ENCODE data around the gene MAP3K19.
"Not testable (repeated sequence)": the region's sequence is repeated elsewhere in the genome, so short reads cannot be mapped to it uniquely, and the experiment has no call there.

Gene MAP3K19

GRCh38 chr2:135047300-135047699, at the start of gene MAP3K19:
MAP3K19 (minus strand) TSS chr2:135047447; CDS start chr2:135024647, 22,800 bp downstream.
- H3K4me1 Mint-ChIP-seq = peaks cover 13% of the 10 kb centered on the region
- ATAC-seq = no peak
- no peak within 1 kb of the TSS for H3K27ac Mint-ChIP-seq
- no peak for DNase-seq (ENCODE audit: low spot score in 2 of 2)
- no peak within 1 kb of the TSS for H3K4me3 Mint-ChIP-seq
- H3K9me3 Mint-ChIP-seq = no peaks in the 10 kb centered on the region
- peaks cover 7% of the 10 kb centered on the region for H3K36me3 Mint-ChIP-seq

- peaks cover 8% of the 10 kb centered on the region for H3K36me3 Mint-ChIP-seq
- no peak for DNase-seq (ENCODE audit: low spot score in 2 of 2)
- no peak overlapping the region for H3K27ac Mint-ChIP-seq
- no peaks in the 10 kb centered on the region for H3K9me3 Mint-ChIP-seq
- H3K4me1 Mint-ChIP-seq = no peaks in the 10 kb centered on the region
- H3K4me3 Mint-ChIP-seq = no peak overlapping the region
- ATAC-seq = no peak
These were observed 49.6 kb upstream of the MAP3K19 start for GRCh38 chr2:135096665-135097446.

GRCh38 chr2:135095591-135095990, 48.3 kb upstream of the MAP3K19 start:
- H3K4me1 Mint-ChIP-seq = no peaks in the 10 kb centered on the region
- H3K27ac Mint-ChIP-seq = no peak overlapping the region
- DNase-seq (ENCODE audit: low spot score in 2 of 2) (no peak), ATAC-seq (no peak)
- no peaks in the 10 kb centered on the region for H3K9me3 Mint-ChIP-seq
- peaks cover 13% of the 10 kb centered on the region for H3K36me3 Mint-ChIP-seq
- no peak overlapping the region for H3K4me3 Mint-ChIP-seq

GRCh38 chr2:135094508-135094907, 47.3 kb upstream of the MAP3K19 start:
- Mint-ChIP-seq H3K27ac (no peak overlapping the region), H3K36me3 (peaks cover 13% of the 10 kb centered on the region), H3K4me3 (no peak overlapping the region), H3K9me3 (no peaks in the 10 kb centered on the region), H3K4me1 (no peaks in the 10 kb centered on the region)
- no peak for DNase-seq (ENCODE audit: low spot score in 2 of 2)
- no peak for ATAC-seq

GRCh38 chr2:135093670-135094330, 46.6 kb upstream of the MAP3K19 start:
- Mint-ChIP-seq H3K9me3 (no peaks in the 10 kb centered on the region), H3K4me3 (no peak overlapping the region), H3K36me3 (peaks cover 13% of the 10 kb centered on the region), H3K27ac (no peak overlapping the region), H3K4me1 (no peaks in the 10 kb centered on the region)
- ATAC-seq (no peak), DNase-seq (ENCODE audit: low spot score in 2 of 2) (no peak)

GRCh38 chr2:135093193-135093592, 45.9 kb upstream of the MAP3K19 start:
- no peak for DNase-seq (ENCODE audit: low spot score in 2 of 2)
- no peak for ATAC-seq
- Mint-ChIP-seq H3K36me3 (peaks cover 13% of the 10 kb centered on the region), H3K27ac (no peak overlapping the region), H3K4me3 (no peak overlapping the region), H3K9me3 (no peaks in the 10 kb centered on the region), H3K4me1 (no peaks in the 10 kb centered on the region)

- Mint-ChIP-seq H3K36me3 (peaks cover 13% of the 10 kb centered on the region), H3K9me3 (no peaks in the 10 kb centered on the region), H3K4me3 (no peak overlapping the region), H3K4me1 (peaks cover 6% of the 10 kb centered on the region), H3K27ac (no peak overlapping the region)
- ATAC-seq = no peak
- no peak for DNase-seq (ENCODE audit: low spot score in 2 of 2)
These were observed 44.4 kb upstream of the MAP3K19 start for GRCh38 chr2:135091681-135092080.

- H3K4me3 Mint-ChIP-seq; H3K27ac Mint-ChIP-seq; ATAC-seq; DNase-seq (ENCODE audit: low spot score in 2 of 2); H3K9me3 Mint-ChIP-seq: not testable (repeated sequence)
- Mint-ChIP-seq H3K36me3 (peaks cover 12% of the 10 kb centered on the region), H3K4me1 (peaks cover 24% of the 10 kb centered on the region)
These were observed 42.4 kb upstream of the MAP3K19 start for GRCh38 chr2:135089597-135089996.

- DNase-seq (ENCODE audit: low spot score in 2 of 2) (no peak), ATAC-seq (peak; percentile 86)
- Mint-ChIP-seq H3K4me3 (no peak overlapping the region), H3K27ac (no peak overlapping the region), H3K4me1 (peaks cover 24% of the 10 kb centered on the region), H3K9me3 (peaks cover 4% of the 10 kb centered on the region), H3K36me3 (peaks cover 2% of the 10 kb centered on the region)
These were observed 39.0 kb upstream of the MAP3K19 start for GRCh38 chr2:135086222-135086621.

- peaks cover 14% of the 10 kb centered on the region for H3K4me1 Mint-ChIP-seq
- no peak overlapping the region for H3K4me3 Mint-ChIP-seq
- H3K27ac Mint-ChIP-seq = no peak overlapping the region
- DNase-seq (ENCODE audit: low spot score in 2 of 2) = no peak
- H3K36me3 Mint-ChIP-seq = no peaks in the 10 kb centered on the region
- no peaks in the 10 kb centered on the region for H3K9me3 Mint-ChIP-seq
- ATAC-seq = no peak
These were observed 31.2 kb upstream of the MAP3K19 start for GRCh38 chr2:135078417-135078816.

- DNase-seq (ENCODE audit: low spot score in 2 of 2) (no peak), ATAC-seq (no peak)
- Mint-ChIP-seq H3K9me3 (peaks cover 4% of the 10 kb centered on the region), H3K36me3 (no peaks in the 10 kb centered on the region), H3K27ac (no peak overlapping the region), H3K4me3 (no peak overlapping the region), H3K4me1 (peaks cover 14% of the 10 kb centered on the region)
These were observed 29.3 kb upstream of the MAP3K19 start for GRCh38 chr2:135076556-135076955.

GRCh38 chr2:135074216-135074615, 27.0 kb upstream of the MAP3K19 start:
- ATAC-seq (no peak), DNase-seq (ENCODE audit: low spot score in 2 of 2) (no peak)
- Mint-ChIP-seq H3K4me1 (peaks cover 11% of the 10 kb centered on the region), H3K9me3 (peaks cover 4% of the 10 kb centered on the region), H3K27ac (no peak overlapping the region), H3K4me3 (no peak overlapping the region), H3K36me3 (peaks cover 7% of the 10 kb centered on the region)

- Mint-ChIP-seq H3K4me3 (no peak overlapping the region), H3K9me3 (peaks cover 4% of the 10 kb centered on the region), H3K36me3 (peaks cover 10% of the 10 kb centered on the region), H3K27ac (no peak overlapping the region), H3K4me1 (peaks cover 10% of the 10 kb centered on the region)
- ATAC-seq (no peak), DNase-seq (ENCODE audit: low spot score in 2 of 2) (no peak)
These were observed 25.1 kb upstream of the MAP3K19 start for GRCh38 chr2:135072125-135072997.

GRCh38 chr2:135066710-135067109, 19.5 kb upstream of the MAP3K19 start:
- no peak for DNase-seq (ENCODE audit: low spot score in 2 of 2)
- H3K9me3 Mint-ChIP-seq = no peaks in the 10 kb centered on the region
- H3K27ac Mint-ChIP-seq = no peak overlapping the region
- no peak overlapping the region for H3K4me3 Mint-ChIP-seq
- H3K4me1 Mint-ChIP-seq = peaks cover 5% of the 10 kb centered on the region
- H3K36me3 Mint-ChIP-seq = peaks cover 34% of the 10 kb centered on the region
- no peak for ATAC-seq

GRCh38 chr2:135064149-135064548, 16.9 kb upstream of the MAP3K19 start:
- ATAC-seq = no peak
- H3K4me1 Mint-ChIP-seq = peaks cover 5% of the 10 kb centered on the region
- peaks cover 52% of the 10 kb centered on the region for H3K36me3 Mint-ChIP-seq
- DNase-seq (ENCODE audit: low spot score in 2 of 2) = no peak
- no peaks in the 10 kb centered on the region for H3K9me3 Mint-ChIP-seq
- H3K27ac Mint-ChIP-seq = no peak overlapping the region
- no peak overlapping the region for H3K4me3 Mint-ChIP-seq
